Glutamatergic neuron (in vitro differentiated cells): ENCODE results near the gene SS18L1. TPM values are rescaled to one million over a fixed set of nuclear protein-coding genes. Genes with fewer than 3 reads are reported as not detected.

ENCODE experiments used
- DNase-seq: peaks from one replicate; pipeline ENCODE4 v3.0.0; 2022
- H3K27ac Mint-ChIP-seq: one replicate; pipeline ENCODE4 v1.8.0; 2020; ENCODE audit warnings: mild to moderate bottlenecking, mixed read lengths, inconsistent platforms; ENCODE audit not compliant: unreplicated experiment
- H3K27me3 Mint-ChIP-seq: one replicate; pipeline ENCODE4 v1.8.0; 2020; ENCODE audit warnings: mild to moderate bottlenecking, moderate library complexity, mixed read lengths, inconsistent platforms; ENCODE audit not compliant: unreplicated experiment
- H3K36me3 Mint-ChIP-seq: one replicate; pipeline ENCODE4 v1.8.0; 2020; ENCODE audit warnings: mild to moderate bottlenecking, mixed read lengths, inconsistent platforms; ENCODE audit not compliant: unreplicated experiment
- H3K4me1 Mint-ChIP-seq: one replicate; pipeline ENCODE4 v1.8.0; 2020; ENCODE audit warnings: mild to moderate bottlenecking, low read depth, mixed read lengths, inconsistent platforms; ENCODE audit not compliant: unreplicated experiment
- H3K4me3 Mint-ChIP-seq: one replicate; pipeline ENCODE4 v1.8.0; 2020; ENCODE audit warnings: mild to moderate bottlenecking, mixed read lengths, inconsistent platforms; ENCODE audit not compliant: unreplicated experiment
- H3K9me3 Mint-ChIP-seq: one replicate; pipeline ENCODE4 v1.8.0; 2020; ENCODE audit warnings: mild to moderate bottlenecking, moderate library complexity, mixed read lengths, inconsistent platforms; ENCODE audit not compliant: unreplicated experiment
- CTCF ChIP-seq: fragments of 200-600 bp; sonication (generic); IDR thresholded peaks from one replicate; pipeline ENCODE4 v1.5.0; 2021; ENCODE audit not compliant: partially characterized antibody, unreplicated experiment
- total RNA-seq: library from RNA; stranded (reverse); fragmentation: NEBNext Ultra II Directional; extraction: Animal tissue kit (Norgen Biotek cat#: 25700); gene quantifications from one replicate; pipeline ENCODE4 v1.2.1, GENCODE V29; 2021; ENCODE audit not compliant: unreplicated experiment

Gene SS18L1
- total RNA-seq, 1 donor from 2014 or later, result 50.4 TPM

GRCh38 chr20:62134735-62135231 lies 8.8 kb upstream of the SS18L1 start:
- no peak overlapping the region for H3K4me3 Mint-ChIP-seq
- H3K4me1 Mint-ChIP-seq, result peaks cover 4% of the 10 kb centered on the region
- no peak for DNase-seq
- H3K36me3 Mint-ChIP-seq, result peaks cover 11% of the 10 kb centered on the region
- TF ChIP-seq CTCF, result no peak
- H3K27ac Mint-ChIP-seq, result no peak overlapping the region
- peaks cover 16% of the 10 kb centered on the region for H3K27me3 Mint-ChIP-seq
- H3K9me3 Mint-ChIP-seq, result peaks cover 11% of the 10 kb centered on the region

- peaks cover 11% of the 10 kb centered on the region for H3K4me1 Mint-ChIP-seq
- peaks cover 13% of the 10 kb centered on the region for H3K27me3 Mint-ChIP-seq
- TF ChIP-seq CTCF, result no peak
- no peak overlapping the region for H3K4me3 Mint-ChIP-seq
- peaks cover 13% of the 10 kb centered on the region for H3K9me3 Mint-ChIP-seq
- no peak for DNase-seq
- H3K27ac Mint-ChIP-seq, result no peak overlapping the region
- H3K36me3 Mint-ChIP-seq, result peaks cover 11% of the 10 kb centered on the region
Observed at GRCh38 chr20:62135573-62136266, 7.8 kb upstream of the SS18L1 start.

GRCh38 chr20:62136283-62137091 lies 7.1 kb upstream of the SS18L1 start:
- DNase-seq, result peak; percentile 80
- peaks cover 16% of the 10 kb centered on the region for H3K4me1 Mint-ChIP-seq
- no peak overlapping the region for H3K27ac Mint-ChIP-seq
- peaks cover 11% of the 10 kb centered on the region for H3K36me3 Mint-ChIP-seq
- H3K9me3 Mint-ChIP-seq, result peaks cover 12% of the 10 kb centered on the region
- peaks cover 9% of the 10 kb centered on the region for H3K27me3 Mint-ChIP-seq
- TF ChIP-seq CTCF, result peak; percentile 58
- peak overlapping the region; percentile 5 for H3K4me3 Mint-ChIP-seq

- Mint-ChIP-seq H3K4me1 (peaks cover 17% of the 10 kb centered on the region), H3K36me3 (peaks cover 9% of the 10 kb centered on the region), H3K27me3 (peaks cover 14% of the 10 kb centered on the region), H3K4me3 (peak overlapping the region; percentile 5), H3K27ac (no peak overlapping the region), H3K9me3 (peaks cover 15% of the 10 kb centered on the region)
- no peak for DNase-seq
- TF ChIP-seq CTCF, result no peak
Observed at GRCh38 chr20:62137092-62137384, 6.5 kb upstream of the SS18L1 start.
